Activated T-helper 9 cell treated with anti-CD3 and anti-CD28 coated beads, Interleukin-2, amount 50 U/mL, for 16 hours (primary cell): ENCODE results near the gene NEUROD2.

Source experiments
- DNase-seq: peaks from one replicate; pipeline ENCODE4 v3.0.0-alpha.2; 2020; ENCODE audit warnings: low read depth

Gene NEUROD2

DNA sequence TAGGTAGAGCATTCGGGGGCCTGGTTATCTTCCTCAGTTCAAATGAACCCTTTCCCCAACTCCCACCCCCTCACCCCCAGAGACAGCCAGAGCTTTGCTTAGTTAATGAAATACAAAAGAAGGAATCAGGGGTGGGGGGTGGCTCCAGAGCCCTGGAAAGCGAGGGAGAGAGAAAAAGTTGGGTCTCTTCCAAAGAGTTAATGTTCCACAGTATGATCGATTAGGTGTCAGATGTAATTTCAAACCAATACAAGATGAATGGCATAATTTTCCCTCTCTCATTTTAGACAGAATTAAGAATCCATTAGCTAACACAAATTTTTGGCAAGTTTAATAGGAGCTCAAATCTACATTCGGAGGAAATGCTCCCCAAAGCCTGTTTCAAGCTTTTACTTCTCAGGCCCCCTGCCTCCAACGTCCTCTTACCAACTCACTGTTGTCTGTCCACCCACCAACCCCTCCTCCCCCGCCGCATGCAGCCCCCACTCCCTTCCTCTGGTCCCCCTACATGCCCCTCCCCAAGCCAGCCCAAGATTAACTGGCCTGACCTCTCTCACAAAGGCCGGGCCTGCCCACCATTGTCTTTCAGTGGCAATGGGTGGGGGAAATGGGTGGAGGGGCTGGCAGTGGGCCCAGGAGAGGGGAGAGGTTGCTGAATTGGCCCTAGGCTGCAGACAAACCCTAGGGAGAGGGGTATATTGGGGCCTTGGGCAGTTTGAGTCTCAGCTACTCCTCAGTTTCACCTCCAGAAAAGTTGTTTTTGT is 28.2 kb downstream of the NEUROD2 start:
- DNase-seq, result no peak

DNA sequence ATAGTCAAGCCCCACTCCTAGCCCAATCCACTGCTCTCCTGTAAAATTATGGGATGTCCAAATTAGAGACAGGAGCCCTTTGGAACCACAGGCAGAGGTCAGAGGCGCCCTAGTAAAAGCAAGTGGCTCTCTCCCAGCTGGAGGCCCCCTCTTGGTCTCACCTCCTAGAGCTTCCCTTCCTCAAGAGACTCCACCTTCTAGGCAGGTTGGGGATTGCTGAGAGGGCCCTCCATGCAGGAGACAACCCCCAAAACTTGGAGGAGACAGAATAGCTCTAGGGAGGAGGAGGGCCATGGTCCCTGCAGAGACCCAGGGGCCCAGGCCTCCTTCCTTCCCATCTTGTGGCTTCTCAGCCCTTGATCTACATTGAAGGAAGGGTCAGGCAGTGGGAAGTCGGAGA is 29.4 kb downstream of the NEUROD2 start:
- DNase-seq, result no peak

DNA sequence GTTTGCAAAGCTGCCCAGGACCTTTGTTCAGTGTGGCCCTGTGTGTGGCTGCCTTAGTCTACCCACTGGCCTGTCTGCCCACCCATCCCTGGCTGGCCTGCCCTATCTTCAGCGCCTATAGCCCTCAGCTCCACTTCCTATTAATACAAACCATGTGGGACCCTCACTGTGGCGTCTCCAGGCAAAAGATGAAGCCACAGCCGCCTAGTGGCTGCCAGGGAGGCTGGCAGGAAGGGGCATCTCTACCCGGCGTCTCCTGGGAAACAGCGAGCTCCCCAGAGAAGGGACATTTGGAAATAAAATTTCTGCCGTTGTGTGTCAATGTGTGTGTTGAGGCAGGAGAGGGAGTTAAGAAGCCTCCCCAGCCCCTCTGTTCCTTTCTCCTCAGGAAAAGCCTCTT is 31.5 kb downstream of the NEUROD2 start:
- no peak for DNase-seq

DNA sequence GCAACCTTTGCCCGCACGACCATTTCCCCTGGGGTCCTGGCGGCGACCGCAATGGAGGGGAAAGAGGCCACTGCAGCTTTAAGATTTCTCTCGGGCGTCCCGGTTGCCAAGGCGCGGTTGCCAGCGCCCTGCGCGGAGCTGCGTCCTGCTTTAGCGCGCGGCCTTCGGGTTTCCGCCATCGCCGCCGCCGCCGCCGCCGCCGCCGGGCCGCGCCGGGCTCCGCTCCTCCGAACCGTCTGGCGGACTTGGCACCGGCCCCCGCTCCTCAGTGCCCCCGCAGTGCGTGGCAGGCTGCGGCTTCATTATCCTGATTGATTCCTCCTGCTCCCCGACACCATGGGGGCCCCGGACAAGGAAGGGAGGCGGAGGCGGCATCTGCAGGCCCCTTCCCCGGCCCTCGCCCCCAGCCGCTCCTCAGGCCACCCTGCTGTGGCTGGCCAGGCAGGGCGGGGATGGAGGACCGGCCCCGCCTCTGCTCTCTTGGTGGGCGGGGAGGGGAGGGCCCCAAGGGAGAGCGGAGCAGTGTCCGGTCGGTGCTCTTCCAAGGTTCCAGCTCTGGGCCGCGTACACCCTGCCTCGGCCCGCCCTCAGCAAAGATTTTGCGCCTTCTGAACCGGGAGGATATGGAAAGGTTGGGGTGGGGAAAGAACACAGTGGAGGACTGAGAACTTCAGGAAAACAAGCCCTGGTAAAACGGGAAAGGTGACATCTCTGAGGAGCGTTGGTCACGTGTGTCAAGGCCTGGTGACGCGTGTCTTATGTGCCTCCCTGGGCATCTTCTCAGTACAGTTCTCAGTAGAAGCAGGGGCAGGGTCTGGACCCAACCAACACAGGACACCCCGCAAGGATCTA is 34.0 kb downstream of the NEUROD2 start:
- no peak for DNase-seq

DNA sequence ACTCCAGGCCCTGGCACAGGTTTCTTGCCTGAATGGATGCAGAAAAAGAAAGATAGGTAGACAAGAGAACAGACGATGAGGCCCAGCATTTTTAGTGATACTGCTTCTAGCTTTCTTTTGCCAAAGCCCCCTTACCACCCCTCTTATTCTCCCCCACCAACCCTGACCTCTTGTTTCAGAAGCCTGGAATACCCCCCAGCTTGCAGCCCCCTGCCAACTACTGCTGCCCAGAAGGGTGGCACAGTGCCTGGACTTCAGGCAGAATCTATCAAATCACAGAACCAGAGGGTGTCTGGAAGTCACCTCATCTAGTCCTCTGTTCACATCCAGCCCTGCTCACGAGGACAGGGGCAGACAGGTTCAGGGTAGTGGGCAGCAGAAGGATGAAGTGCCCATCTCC is 35.6 kb downstream of the NEUROD2 start:
- no peak for DNase-seq

DNA sequence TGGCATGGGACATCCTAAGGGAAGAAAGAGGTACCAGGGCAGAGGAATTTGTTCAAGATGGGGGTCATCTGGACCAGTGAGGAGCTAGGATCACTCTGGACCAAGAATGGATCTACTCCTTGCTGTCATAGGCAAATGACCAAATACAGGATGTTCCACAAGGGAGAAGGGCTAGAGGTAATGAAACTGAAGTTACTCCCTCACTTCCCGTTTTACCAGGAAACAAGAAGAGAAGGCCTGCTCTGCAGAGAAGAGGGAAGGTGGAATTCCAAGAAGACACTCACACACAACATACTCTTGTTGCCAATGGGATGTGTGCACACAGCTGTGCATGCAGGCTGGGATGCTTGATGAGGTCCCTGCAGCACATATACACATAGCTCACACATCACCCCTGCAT is 38.6 kb downstream of the NEUROD2 start:
- no peak for DNase-seq

DNA sequence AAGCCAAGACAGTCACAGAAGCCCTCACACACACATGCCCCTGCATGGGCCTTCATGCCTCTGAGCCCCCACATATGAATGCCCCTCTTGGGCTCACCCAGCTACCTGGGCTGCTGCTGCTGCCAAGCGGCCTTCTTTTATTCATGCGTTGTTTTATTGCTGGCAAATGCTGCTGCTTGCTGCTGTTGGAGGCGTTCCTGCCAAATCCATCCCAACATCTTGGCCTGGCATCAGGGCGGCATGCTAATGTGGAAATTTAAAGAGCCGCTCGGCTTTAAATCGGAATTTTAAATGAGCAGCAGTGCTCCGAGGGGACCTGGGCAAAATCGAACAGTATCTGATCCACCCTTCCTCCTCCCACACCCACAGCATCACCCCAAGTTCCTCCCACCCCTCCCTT is 39.0 kb downstream of the NEUROD2 start:
- DNase-seq, result no peak

DNA sequence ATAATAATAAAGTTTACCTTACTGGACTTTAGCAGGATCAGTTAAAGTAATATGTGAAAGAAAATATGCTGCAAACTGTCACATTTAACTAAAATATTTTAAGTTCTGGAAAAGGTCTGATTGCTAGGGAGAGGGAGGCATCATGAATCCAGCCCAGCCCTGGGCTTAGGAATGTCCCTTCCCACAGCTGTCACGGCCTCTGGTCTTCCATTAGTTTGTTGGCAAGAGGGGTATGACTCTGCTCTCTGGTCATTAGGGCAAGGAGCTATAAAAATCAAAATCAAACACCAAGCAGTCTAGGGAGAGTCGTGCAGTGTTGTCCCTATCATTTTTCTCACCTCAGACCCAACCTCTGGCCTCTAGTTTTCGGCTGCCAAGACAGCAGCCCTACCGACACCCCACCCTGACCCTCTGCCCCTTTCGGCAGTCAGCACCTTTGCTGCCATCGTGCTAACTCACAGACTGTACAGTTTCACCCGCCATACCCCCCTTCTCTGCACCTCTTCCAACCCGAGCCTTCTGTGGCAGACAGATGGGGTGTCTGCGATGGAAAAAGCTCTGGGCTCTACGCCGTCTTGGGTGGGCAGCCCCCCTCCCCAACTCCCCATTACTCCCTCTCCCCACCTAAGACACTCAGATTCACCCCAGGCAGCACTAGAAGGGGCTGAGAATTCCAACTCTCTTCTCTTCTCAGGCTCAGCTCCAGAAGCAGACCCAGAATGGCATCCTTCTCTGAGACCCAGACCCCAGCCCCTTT is 41.4 kb downstream of the NEUROD2 start:
- no peak for DNase-seq

DNA sequence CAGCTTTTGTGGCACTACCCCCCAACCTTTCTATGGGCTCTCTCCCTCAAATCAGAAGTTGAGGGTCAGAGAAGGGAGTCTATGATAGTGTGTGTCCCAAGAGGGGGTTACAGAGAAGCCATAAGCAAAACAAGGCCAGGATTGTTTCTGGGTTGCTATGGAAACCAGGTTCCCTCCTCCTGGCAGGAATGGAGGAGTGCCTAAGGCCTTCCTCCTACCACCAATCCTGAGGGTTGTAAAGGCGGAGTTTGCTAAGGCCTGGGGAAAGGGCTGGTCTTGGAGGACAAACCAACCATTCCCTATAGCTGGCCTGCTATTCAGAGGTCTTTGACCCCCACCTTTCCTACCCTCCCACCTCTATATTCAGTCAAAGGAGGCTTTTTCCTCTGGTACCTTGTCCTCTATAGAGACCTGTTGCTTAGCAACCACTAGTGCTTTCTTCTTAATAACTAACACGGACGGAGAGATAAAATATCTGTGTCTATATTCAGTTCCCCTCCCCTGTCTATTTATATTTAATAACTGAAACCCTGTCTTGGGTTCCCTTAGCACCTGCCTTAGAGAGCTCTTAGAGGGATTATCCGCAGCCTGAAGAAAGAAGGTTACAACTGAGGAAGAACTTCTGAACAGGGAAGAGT is 43.4 kb downstream of the NEUROD2 start:
- no peak for DNase-seq

DNA sequence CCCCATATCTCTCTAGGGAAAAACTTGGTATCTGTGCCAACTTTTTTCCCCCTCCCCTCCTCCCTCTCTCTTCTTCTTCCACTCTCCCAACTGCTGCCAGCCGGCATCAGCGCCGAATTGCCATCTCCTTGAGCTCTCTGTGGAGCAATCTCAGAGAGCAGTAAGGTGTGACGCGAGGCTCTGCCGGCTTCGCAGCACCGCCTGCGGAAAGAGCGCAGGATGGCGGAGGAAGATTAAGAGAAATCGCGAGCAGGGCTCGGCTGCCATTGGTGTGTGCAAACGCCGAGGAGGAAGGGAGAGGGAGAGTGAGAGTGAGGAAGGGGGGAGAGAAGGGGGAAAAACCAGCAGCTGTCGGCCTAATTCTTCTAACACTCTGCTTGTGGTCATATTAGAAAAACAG is 44.2 kb downstream of the NEUROD2 start:
- no peak for DNase-seq

DNA sequence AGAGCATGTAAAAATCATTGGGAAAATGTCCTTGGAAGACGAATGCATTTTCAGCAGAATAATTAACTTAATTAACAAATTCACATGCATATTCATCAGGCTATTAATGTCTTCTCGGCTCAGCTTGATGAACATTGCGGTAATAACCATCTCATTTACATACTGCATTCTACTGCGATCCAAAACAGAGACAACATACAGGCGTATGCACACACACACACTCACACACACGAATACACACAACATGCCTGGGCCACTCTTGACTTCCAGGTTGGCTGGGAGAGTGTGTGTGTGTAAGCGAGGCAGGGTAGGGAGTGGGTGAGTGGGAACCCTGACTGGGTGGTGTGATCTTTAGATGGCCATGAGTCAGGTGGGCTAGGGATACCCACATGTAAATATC is 44.7 kb downstream of the NEUROD2 start:
- no peak for DNase-seq

DNA sequence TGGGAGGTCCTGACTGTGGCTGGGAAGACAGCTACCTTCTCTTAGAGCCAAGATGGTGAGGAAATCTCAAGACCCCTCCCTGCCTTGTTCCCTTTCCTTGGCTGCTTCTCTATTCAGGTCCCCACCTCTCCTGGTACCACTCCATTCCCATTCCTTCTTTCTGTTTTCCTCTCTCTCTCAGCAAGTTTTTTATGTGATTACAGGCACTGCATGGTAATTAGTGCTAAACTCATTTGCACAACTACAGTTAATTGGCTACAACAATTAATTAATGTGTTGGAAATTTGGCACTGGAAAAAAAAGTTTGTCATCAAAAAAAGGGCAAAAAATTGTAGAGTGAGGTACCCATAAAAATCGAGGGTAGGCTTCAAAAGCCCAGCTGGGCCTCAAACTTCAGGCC is 45.3 kb downstream of the NEUROD2 start:
- no peak for DNase-seq

DNA sequence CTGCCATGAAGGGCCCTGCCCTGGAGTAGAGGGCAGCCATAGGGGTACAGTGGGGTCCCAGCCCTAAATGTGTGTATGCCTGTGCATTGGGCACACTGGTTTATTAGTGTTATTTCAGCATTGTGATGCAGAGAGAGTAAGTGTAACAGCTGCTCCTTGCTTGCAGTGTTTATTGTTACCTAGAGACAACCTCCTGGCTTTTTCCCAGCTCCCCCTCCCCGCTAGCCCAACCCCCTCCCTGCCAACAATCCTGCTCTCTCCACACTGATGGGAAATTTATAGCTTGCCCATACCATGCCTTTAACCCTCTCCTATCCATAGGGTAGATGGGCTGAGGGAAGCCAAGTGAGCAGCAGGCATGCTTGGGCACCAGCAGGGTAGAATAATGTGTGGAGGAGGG is 51.3 kb downstream of the NEUROD2 start:
- no peak for DNase-seq

DNA sequence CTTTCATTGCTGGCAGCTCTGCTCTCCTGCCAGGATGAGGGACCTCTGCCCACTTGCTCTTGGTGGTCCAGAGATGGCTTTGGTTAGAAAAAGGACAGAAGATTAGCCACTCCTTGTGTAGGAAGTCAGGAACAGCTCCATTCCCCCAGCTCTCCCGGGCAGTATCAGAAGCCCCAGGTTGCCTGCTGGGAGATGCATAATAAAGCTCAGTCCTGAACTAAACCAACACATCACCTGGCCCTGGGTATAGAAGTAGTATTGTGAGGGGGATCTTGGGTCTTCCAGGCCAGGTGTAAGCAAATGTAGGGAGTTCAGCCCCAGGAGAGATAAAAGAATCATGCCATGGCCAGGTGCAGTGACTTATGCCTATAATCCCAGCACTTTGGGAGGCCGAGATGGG is 52.4 kb downstream of the NEUROD2 start:
- DNase-seq, result no peak
